ENCODE results near the gene EIF2AK3. TPM values are rescaled to one million over a fixed set of nuclear protein-coding genes. Genes with fewer than 3 reads are reported as not detected.

EIF2AK3 gene
- total and polyA plus RNA-seq, 2 of the 13 experiments (the other 11 are each of a cell fraction or from before 2014, with no cell fraction given) = 10.3 to 30.6 TPM

GRCh38 chr2:88627856-88628570 lies 749 bp upstream of the EIF2AK3 start (continued):
- TF ChIP-seq CBFB (CRISPR knock-in tag; IDR thresholded peaks at IDR 0.05) = no peak; the same call in 1 of the 2 replicates
- no peak; the same call in 1 of the 2 replicates for TF ChIP-seq ZNF468 (CRISPR knock-in tag; IDR thresholded peaks at IDR 0.05)
- TF ChIP-seq TFDP1 (CRISPR knock-in tag; IDR thresholded peaks at IDR 0.05; ENCODE audit: borderline replicate concordance) = no peak; the same call in 1 of the 2 replicates
- peak; percentile 62 for TF ChIP-seq PITX1 (CRISPR knock-in tag; IDR thresholded peaks at IDR 0.05)
- peak; percentile 53; the same call in 1 of the 2 replicates for TF ChIP-seq ZNF44 (CRISPR knock-in tag; IDR thresholded peaks at IDR 0.05)
- TF ChIP-seq ZBTB26 (CRISPR knock-in tag; IDR thresholded peaks at IDR 0.05; ENCODE audit: borderline replicate concordance) = no peak
- no peak for TF ChIP-seq ONECUT2 (CRISPR knock-in tag; IDR thresholded peaks at IDR 0.05)
- peak; percentile 49; the same call in 1 of the 2 replicates for TF ChIP-seq NR2F6 (IDR thresholded peaks at IDR 0.05)
- TF ChIP-seq NR2F6 (CRISPR knock-in tag; IDR thresholded peaks at IDR 0.05) = peak; percentile 33; the same call in 1 of the 2 replicates
- TF ChIP-seq KDM5B (CRISPR knock-in tag; IDR thresholded peaks at IDR 0.05; ENCODE audit: borderline replicate concordance) = no peak
- no peak for TF ChIP-seq ZSCAN30 (CRISPR knock-in tag; IDR thresholded peaks at IDR 0.05)
- TF ChIP-seq PRDM10 (CRISPR knock-in tag; IDR thresholded peaks at IDR 0.05; ENCODE audit: low read depth) = peak; percentile 98
- TF ChIP-seq FOXK1 (CRISPR knock-in tag; IDR thresholded peaks at IDR 0.05; ENCODE audit: borderline replicate concordance, low read depth) = no peak
- no peak for TF ChIP-seq GABPB1 (CRISPR knock-in tag; IDR thresholded peaks at IDR 0.05)
- no peak for TF ChIP-seq ZNF556 (CRISPR knock-in tag; IDR thresholded peaks at IDR 0.05; ENCODE audit: borderline replicate concordance)
- TF ChIP-seq ZNF335 (CRISPR knock-in tag; IDR thresholded peaks at IDR 0.05) = peak; percentile 77; the same call in 1 of the 2 replicates
- 0 out of 2 replicates have a peak, but pooled peaks have one; percentile 38 for TF ChIP-seq RBAK (CRISPR knock-in tag; IDR thresholded peaks at IDR 0.05)
- TF ChIP-seq IRF2 (CRISPR knock-in tag; IDR thresholded peaks at IDR 0.05) = no peak; the same call in 1 of the 2 replicates
- no peak for TF ChIP-seq PAF1 (CRISPR knock-in tag; IDR thresholded peaks at IDR 0.05)
- no peak for TF ChIP-seq HNRNPLL (IDR thresholded peaks at IDR 0.05; ENCODE audit: low read depth, low read length, poor library complexity, severe bottlenecking)
- TF ChIP-seq ZKSCAN1 (IDR thresholded peaks at IDR 0.05; ENCODE audit: low read length) = no peak
- TF ChIP-seq ZSCAN25 (CRISPR knock-in tag; IDR thresholded peaks at IDR 0.05) = no peak
- no peak for TF ChIP-seq ZNF740 (CRISPR knock-in tag; IDR thresholded peaks at IDR 0.05)
- TF ChIP-seq ZNF546 (CRISPR knock-in tag; conservative IDR thresholded peaks at IDR 0.05) = no peak
- TF ChIP-seq ZNF350 (CRISPR knock-in tag; IDR thresholded peaks at IDR 0.05; ENCODE audit: borderline replicate concordance, low read depth) = peak; percentile 79; the same call in 1 of the 2 replicates
- no peak for TF ChIP-seq KLF9 (CRISPR knock-in tag; IDR thresholded peaks at IDR 0.05; ENCODE audit: low read depth)
